ENCODE measurements around the gene CHN1. TPM values are rescaled to one million over a fixed set of nuclear protein-coding genes. Genes with fewer than 3 reads are reported as not detected.

CHN1 gene
- total RNA-seq, 1 experiment from 2014 or later, result 0.41 TPM

GRCh38 chr2:175037941-175038340 is 32.8 kb upstream of the CHN1 start:
- peaks cover 14% of the 10 kb centered on the region for H3K4me1 Mint-ChIP-seq (ENCODE audit: low read depth, unreplicated experiment)

GRCh38 chr2:175036582-175037018 is 31.4 kb upstream of the CHN1 start:
- no TSS peak for BruUV-seq (replicated peaks)
- Mint-ChIP-seq H3K27ac (ENCODE audit: unreplicated experiment) (no peak overlapping the region), H3K36me3 (ENCODE audit: insufficient read depth, unreplicated experiment) (no peaks in the 10 kb centered on the region), H3K4me3 (ENCODE audit: unreplicated experiment) (no peak overlapping the region), H3K27me3 (ENCODE audit: insufficient read depth, unreplicated experiment) (no peaks in the 10 kb centered on the region), H3K9me3 (ENCODE audit: unreplicated experiment) (no peaks in the 10 kb centered on the region), H3K4me1 (ENCODE audit: low read depth, unreplicated experiment) (peaks cover 14% of the 10 kb centered on the region)
- ChIA-PET CTCF (no interaction called here), POLR2A (no interaction called here)
- Histone ChIP-seq H3K36me3 (ENCODE audit: control insufficient read depth, insufficient read depth, low read length) (no peaks in the 10 kb centered on the region), H3K9me3 (no peaks in the 10 kb centered on the region), H3K4me1 (peaks cover 6% of the 10 kb centered on the region; the same call in 1 of the 2 replicates), H3K4me3 (ENCODE audit: low read depth, low read length) (no peak overlapping the region), H3K27me3 (replicated peaks; ENCODE audit: control insufficient read depth, insufficient read depth, low read length) (no peaks in the 10 kb centered on the region)
- intact Hi-C loops (cut with micrococcal nuclease; ENCODE audit: unreplicated experiment), result loop anchor here (1.0 to 10.0 kb wide), 2 partner anchors 151 to 1058 kb away; partner anchors contain the start of genes HOXD12 and HOXD13
- DNase-seq, result no peak
- TF ChIP-seq CTCF (IDR thresholded peaks at IDR 0.05; ENCODE audit: insufficient read depth in 1 of 2, low read depth in 1 of 2, low read length in 1 of 2, severe bottlenecking in 1 of 2, unreplicated experiment in 1 of 2), result peak; percentile 34 to 55

More at GRCh38 chr2:175037941-175038340, 32.8 kb upstream of the CHN1 start:
- no peaks in the 10 kb centered on the region for H3K27me3 Mint-ChIP-seq (ENCODE audit: insufficient read depth, unreplicated experiment)
- ChIA-PET POLR2A (no interaction called here), CTCF (interaction anchor here (0.7 kb wide), 1 partner anchor 278 kb away, joined by 3 read pairs; no protein-coding TSS in a partner anchor)
- no peak for DNase-seq
- no peak for TF ChIP-seq CTCF (IDR thresholded peaks at IDR 0.05; ENCODE audit: insufficient read depth in 1 of 2, low read depth in 1 of 2, low read length in 1 of 2, severe bottlenecking in 1 of 2, unreplicated experiment in 1 of 2)
- no peaks in the 10 kb centered on the region for H3K27me3 ChIP-seq (replicated peaks; ENCODE audit: control insufficient read depth, insufficient read depth, low read length)
- no peaks in the 10 kb centered on the region for H3K9me3 ChIP-seq
- no peak overlapping the region for H3K4me3 Mint-ChIP-seq (ENCODE audit: unreplicated experiment)
- H3K36me3 ChIP-seq (ENCODE audit: control insufficient read depth, insufficient read depth, low read length), result no peaks in the 10 kb centered on the region
- intact Hi-C loops (cut with micrococcal nuclease; ENCODE audit: unreplicated experiment), result loop anchor here (10.0 kb wide), 1 partner anchor 1057 kb away; the partner anchor contains the start of genes HOXD12 and HOXD13
- no peaks in the 10 kb centered on the region for H3K36me3 Mint-ChIP-seq (ENCODE audit: insufficient read depth, unreplicated experiment)
- no peaks in the 10 kb centered on the region for H3K9me3 Mint-ChIP-seq (ENCODE audit: unreplicated experiment)
- peaks cover 6% of the 10 kb centered on the region; the same call in 1 of the 2 replicates for H3K4me1 ChIP-seq
- no peak overlapping the region for H3K27ac Mint-ChIP-seq (ENCODE audit: unreplicated experiment)
- H3K4me3 ChIP-seq (ENCODE audit: low read depth, low read length), result no peak overlapping the region
- no TSS peak for BruUV-seq (replicated peaks)

- no peaks in the 10 kb centered on the region for H3K9me3 ChIP-seq
- intact Hi-C loops (cut with micrococcal nuclease; ENCODE audit: unreplicated experiment), result loop anchor here (1.0 to 10.0 kb wide), 2 partner anchors 151 to 1059 kb away; partner anchors contain the start of genes HOXD12 and HOXD13
- no peaks in the 10 kb centered on the region for H3K27me3 ChIP-seq (replicated peaks; ENCODE audit: control insufficient read depth, insufficient read depth, low read length)
- peaks cover 6% of the 10 kb centered on the region; the same call in 1 of the 2 replicates for H3K4me1 ChIP-seq
- no peak overlapping the region for H3K27ac Mint-ChIP-seq (ENCODE audit: unreplicated experiment)
- no peak overlapping the region for H3K4me3 ChIP-seq (ENCODE audit: low read depth, low read length)
- peaks cover 14% of the 10 kb centered on the region for H3K4me1 Mint-ChIP-seq (ENCODE audit: low read depth, unreplicated experiment)
- H3K4me3 Mint-ChIP-seq (ENCODE audit: unreplicated experiment), result no peak overlapping the region
- ChIA-PET POLR2A (no interaction called here), CTCF (no interaction called here)
- H3K9me3 Mint-ChIP-seq (ENCODE audit: unreplicated experiment), result no peaks in the 10 kb centered on the region
- H3K36me3 Mint-ChIP-seq (ENCODE audit: insufficient read depth, unreplicated experiment), result no peaks in the 10 kb centered on the region
- DNase-seq, result no peak
- BruUV-seq (replicated peaks), result no TSS peak
- TF ChIP-seq CTCF (IDR thresholded peaks at IDR 0.05; ENCODE audit: insufficient read depth in 1 of 2, low read depth in 1 of 2, low read length in 1 of 2, severe bottlenecking in 1 of 2, unreplicated experiment in 1 of 2), result no peak
- no peaks in the 10 kb centered on the region for H3K36me3 ChIP-seq (ENCODE audit: control insufficient read depth, insufficient read depth, low read length)
- H3K27me3 Mint-ChIP-seq (ENCODE audit: insufficient read depth, unreplicated experiment), result no peaks in the 10 kb centered on the region
Measured at GRCh38 chr2:175035806-175036205, 30.6 kb upstream of the CHN1 start.
